GM10266 (cell line): ENCODE measurements around the gene CRYBG2.

ENCODE experiments used
- DNase-seq: peaks from one replicate; pipeline ENCODE4 v3.0.0; 2012; ENCODE audit errors: extremely low spot score
- TF ChIP-seq, protein P1 (sequence below): IDR thresholded peaks from 2 replicates; pipeline ENCODE4 v1.5.1; 2012; ENCODE audit warnings: mild to moderate bottlenecking, low read depth; ENCODE audit not compliant: control insufficient read depth, insufficient read depth; ENCODE audit errors: missing control alignments

CRYBG2 gene

DNA sequence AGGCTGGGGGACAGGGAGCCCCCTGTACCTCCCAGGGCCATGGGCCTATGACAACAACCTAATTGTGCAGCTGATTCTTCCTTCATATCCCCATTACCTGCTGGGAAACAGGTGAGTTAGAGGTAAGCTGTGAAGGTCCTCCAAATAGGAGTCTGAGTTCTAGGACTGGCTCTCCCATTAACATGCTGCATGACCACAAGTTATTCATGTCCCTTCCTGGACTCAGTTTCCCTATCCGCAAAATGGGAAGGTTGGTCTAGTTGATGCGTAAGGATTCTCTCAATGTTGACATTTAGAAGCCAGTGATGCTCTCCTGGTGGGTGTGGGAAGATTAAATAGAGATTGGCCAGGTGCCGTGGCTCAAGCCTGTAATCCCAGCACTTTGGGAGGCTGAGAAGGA is 14.6 kb upstream of the CRYBG2 start:
- TF ChIP-seq, protein P1, sequence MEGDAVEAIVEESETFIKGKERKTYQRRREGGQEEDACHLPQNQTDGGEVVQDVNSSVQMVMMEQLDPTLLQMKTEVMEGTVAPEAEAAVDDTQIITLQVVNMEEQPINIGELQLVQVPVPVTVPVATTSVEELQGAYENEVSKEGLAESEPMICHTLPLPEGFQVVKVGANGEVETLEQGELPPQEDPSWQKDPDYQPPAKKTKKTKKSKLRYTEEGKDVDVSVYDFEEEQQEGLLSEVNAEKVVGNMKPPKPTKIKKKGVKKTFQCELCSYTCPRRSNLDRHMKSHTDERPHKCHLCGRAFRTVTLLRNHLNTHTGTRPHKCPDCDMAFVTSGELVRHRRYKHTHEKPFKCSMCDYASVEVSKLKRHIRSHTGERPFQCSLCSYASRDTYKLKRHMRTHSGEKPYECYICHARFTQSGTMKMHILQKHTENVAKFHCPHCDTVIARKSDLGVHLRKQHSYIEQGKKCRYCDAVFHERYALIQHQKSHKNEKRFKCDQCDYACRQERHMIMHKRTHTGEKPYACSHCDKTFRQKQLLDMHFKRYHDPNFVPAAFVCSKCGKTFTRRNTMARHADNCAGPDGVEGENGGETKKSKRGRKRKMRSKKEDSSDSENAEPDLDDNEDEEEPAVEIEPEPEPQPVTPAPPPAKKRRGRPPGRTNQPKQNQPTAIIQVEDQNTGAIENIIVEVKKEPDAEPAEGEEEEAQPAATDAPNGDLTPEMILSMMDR = no peak
- DNase-seq = no peak

DNA sequence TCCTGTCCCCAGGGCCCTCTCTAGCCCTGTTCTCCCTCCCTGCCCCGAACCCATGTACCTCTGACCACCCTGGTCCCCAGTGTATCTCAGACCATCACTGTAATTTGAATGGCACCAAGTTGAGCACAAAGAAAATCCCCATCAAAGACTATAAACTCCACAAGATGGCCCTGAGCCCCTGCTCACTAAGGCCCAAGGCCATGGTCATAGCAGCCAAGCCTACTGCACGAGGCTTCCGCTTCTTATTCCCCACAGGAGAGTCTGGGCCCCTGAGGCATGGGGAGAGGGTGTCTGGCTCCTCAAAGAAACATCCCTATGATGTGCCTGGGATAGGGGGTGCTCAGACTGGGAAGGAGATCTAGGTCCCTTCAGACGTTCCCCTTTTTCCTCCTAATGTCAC is 14.1 kb upstream of the CRYBG2 start:
- TF ChIP-seq, protein P1 = no peak
- no peak for DNase-seq

DNA sequence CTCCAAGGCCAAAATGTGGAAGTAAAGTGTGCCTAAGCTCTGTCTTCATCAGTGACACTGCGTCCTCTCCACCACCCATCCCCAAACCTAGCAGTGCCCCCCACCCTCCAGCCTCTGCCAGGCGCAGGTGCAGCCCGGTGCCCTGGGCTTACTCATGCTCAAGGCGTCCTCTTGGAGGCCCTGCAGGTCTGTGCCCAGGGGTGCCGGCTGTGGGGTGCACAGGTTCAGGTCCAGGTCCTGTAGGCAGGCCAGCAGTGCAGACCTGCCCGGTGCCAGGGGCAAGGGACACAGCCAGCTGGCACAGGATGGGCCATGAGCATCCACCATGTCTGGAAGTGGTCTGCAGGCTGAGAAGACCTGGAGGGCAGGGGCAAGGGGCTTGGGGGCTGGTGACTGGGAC is 13.5 kb upstream of the CRYBG2 start:
- TF ChIP-seq, protein P1 = no peak
- no peak for DNase-seq

DNA sequence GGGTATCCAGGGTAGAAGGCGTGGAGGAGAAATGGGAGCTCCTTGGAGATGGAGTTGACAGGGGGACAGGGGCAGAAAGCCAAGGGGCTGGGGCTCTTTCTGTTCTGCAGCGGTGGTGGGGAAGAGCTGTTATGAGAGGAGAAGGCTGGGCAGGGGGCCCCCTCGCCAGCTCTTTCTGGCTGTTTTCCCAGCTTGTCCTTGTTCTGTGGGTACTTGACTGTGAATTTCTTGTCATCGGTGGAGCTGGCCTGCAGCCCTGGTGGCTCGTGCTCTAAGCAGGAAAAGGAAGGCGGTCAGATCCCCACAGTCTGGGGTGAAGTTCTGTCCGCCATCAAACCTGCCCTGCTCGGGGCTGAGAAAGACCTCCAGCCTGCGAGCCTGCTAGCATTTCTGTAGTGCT is 11.0 kb upstream of the CRYBG2 start:
- DNase-seq = no peak
- TF ChIP-seq, protein P1 = no peak

DNA sequence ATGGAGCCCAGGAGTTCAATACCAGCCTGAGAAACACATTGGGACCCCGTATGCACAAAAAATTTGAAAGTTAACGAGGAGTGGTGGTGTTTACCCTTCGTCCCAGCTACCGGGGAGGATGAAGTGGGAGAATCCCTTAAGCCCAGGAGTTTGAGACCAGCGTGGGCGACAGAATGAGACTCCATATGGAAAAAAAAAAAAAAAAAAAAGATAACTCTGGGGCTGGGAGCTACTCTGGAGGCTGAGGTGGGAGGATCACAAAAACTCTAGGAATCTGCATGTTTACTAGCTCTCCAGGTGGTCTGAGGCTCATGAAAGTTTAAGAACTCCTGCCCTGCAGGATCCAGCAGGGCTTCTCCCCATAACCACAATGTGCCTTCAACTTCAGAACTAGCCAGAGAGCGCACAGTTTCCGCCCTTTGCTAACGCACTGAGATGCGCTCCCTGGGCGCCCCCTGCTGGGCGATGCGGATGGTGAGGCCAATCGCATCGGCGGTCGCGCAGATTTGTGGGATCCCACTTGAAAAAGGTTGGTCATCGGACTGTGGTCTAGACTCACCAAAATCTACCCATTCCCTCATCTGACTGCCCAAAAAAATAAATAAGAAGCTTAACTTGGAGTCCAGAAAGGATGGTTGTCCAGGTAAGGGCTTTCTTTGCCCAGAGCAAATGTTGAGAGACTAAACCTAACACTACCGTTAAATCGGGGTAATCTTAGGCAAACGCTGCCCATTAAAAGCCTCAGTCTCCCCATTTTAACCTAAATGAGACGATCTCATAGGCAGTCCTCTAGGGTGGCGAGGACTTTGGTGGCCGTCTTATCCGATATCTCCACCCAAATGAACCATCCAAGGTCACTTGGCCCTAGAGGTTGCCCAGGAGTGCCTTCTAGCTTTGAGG is 9.9 kb upstream of the CRYBG2 start:
- TF ChIP-seq, protein P1 = peak; percentile 92
- DNase-seq = peak; percentile 85

DNA sequence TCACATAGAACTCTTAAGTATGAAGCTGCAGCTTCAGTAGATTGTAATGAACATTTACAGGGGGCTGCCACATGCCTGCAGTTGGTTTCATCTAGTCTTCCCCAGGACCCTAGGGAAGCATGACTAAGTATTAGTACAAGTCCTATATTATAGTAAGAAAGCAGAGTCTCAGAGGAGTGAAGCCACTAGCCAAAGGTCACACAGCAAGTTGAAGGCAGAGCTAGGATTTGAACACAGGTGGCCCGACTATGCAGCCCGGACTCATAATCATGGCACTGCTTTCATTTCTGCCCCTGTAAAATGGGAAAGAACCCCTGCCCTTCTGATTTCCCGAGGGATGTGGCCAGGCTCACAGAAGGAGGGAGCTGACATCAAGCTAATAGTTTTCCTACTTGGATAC is 8.4 kb upstream of the CRYBG2 start:
- TF ChIP-seq, protein P1 = no peak
- DNase-seq = no peak

DNA sequence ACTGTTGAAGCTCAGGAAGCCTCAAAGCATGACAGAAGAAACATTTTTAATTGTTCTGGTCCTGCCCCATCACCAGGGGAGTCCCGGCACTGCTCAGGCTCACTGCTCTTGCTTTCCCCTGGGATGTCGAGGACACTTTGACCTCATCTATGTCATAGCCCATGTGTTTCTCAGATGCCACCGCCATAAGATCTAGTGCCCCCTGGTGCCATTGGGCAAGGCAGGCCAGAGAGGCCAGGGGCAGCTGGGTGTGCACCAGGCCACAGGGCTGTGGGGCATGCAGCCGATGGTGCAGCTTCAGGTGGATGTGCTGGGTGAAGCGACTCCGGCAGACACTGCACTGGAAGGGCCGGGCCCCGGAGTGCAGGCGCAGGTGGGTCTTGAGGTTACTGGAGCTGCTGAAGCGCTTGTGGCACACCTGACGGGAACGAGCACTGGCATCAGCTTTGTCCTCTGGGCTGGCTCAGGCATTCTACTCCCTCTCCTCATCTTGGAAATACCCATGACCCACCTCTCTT is 7.7 kb upstream of the CRYBG2 start:
- no peak for DNase-seq
- TF ChIP-seq, protein P1 = no peak
